GM12878 (cell line): Measurements from ENCODE around the gene SEMA4C. TPM values are rescaled to one million over a fixed set of nuclear protein-coding genes. Genes with fewer than 3 reads are reported as not detected.

Experiments
- ATAC-seq: fragments of 200-7000 bp; cut with Tn5 transposase; 3 replicates; pipeline ENCODE4 v1.9.1; 2020; ENCODE audit warnings: mild to moderate bottlenecking, moderate library complexity
- BruUV-seq: library from RNA; stranded (reverse); fragments of 400-500 nt; replicated peaks from 2 replicates; lab custom pipeline; 2021; lab: Mats Ljungman, UMichigan
- CTCF ChIA-PET: fragments of 300-600 bp; sonication (Branson Sonifier 250); formaldehyde crosslinking; extraction: SDS; loops from one replicate; lab custom pipeline; 2021; ENCODE audit warnings: inconsistent platforms; lab: Yijun Ruan, JAX
- POLR2A ChIA-PET: fragments of 350-600 bp; formaldehyde crosslinking; extraction: SDS; loops from one replicate; lab custom pipeline; 2021; ENCODE audit warnings: inconsistent platforms; lab: Charles Lee
- RAD21 ChIA-PET: fragments of 300-600 bp; sonication (Branson Sonifier 250); formaldehyde crosslinking; loops from one replicate; lab custom pipeline; 2023; ENCODE audit warnings: antibody characterized with exemption; ENCODE audit not compliant: unreplicated experiment; lab: Charles Lee
- SMC1A ChIA-PET: fragments of 300-600 bp; sonication (Branson Sonifier 250); formaldehyde crosslinking; loops from one replicate; lab custom pipeline; 2023; ENCODE audit not compliant: unreplicated experiment, uncharacterized antibody; lab: Charles Lee
- DNase-seq: peaks from one replicate; pipeline ENCODE4 v3.0.0-alpha.2; 2011; ENCODE audit warnings: low read depth, low spot score
- FAIRE-seq: peaks from 3 replicates; lab custom pipeline; 2011; peaks lifted over from hg19 to GRCh38; lab: Jason Lieb, UNC
- H2AFZ ChIP-seq: 2 replicates; pipeline ENCODE4 v1.6.0; 2011; ENCODE audit warnings: low read depth, low read length, control low read depth; ENCODE audit not compliant: control insufficient read depth
- H3K27ac ChIP-seq: 2 replicates; pipeline ENCODE4 v1.5.1; 2011; ENCODE audit warnings: control low read depth; ENCODE audit not compliant: control insufficient read depth, insufficient read depth
- H3K27me3 ChIP-seq, 2 experiments: replicated peaks in 1 of 2; 2 replicates each; pipeline versions ENCODE4 v1.6.0 to v1.6.1; 2011; ENCODE audit warnings: low read length in 1 of 2; ENCODE audit not compliant: control insufficient read depth in 2 of 2, insufficient read depth in 2 of 2
- H3K36me3 ChIP-seq, 2 experiments: 2 replicates each; pipeline ENCODE4 v1.5.1; 2011; ENCODE audit warnings: low read length in 1 of 2; ENCODE audit not compliant: control insufficient read depth in 2 of 2, insufficient read depth in 2 of 2
- H3K4me1 ChIP-seq: 2 replicates; pipeline ENCODE4 v1.6.1; 2011; ENCODE audit warnings: mild to moderate bottlenecking, low read length, moderate library complexity, mixed read lengths; ENCODE audit not compliant: control insufficient read depth, insufficient read depth
- H3K4me2 ChIP-seq: 2 replicates; pipeline ENCODE4 v1.6.0; 2011; ENCODE audit warnings: control low read depth; ENCODE audit not compliant: control insufficient read depth, insufficient read depth
- H3K4me3 ChIP-seq: fragments of 200-600 bp; sonication (generic); 2 replicates; pipeline ENCODE4 v1.5.1; 2016
- H3K79me2 ChIP-seq: 2 replicates; pipeline ENCODE4 v1.6.0; 2011; ENCODE audit warnings: low read length; ENCODE audit not compliant: control insufficient read depth, insufficient read depth
- H3K9ac ChIP-seq: 2 replicates; pipeline ENCODE4 v1.8.0; 2011; ENCODE audit warnings: low read length, control low read depth, mixed read lengths; ENCODE audit not compliant: control insufficient read depth, insufficient read depth
- H3K9me3 ChIP-seq: replicated peaks from 3 replicates; pipeline ENCODE4 v1.5.1; 2011; ENCODE audit warnings: mild to moderate bottlenecking, low read length; ENCODE audit not compliant: control insufficient read depth, insufficient read depth
- H4K20me1 ChIP-seq: 2 replicates; pipeline ENCODE4 v1.6.0; 2011; ENCODE audit not compliant: control insufficient read depth, insufficient read depth
- ESRRA ChIP-seq: IDR thresholded peaks from 2 replicates; pipeline ENCODE4 v1.6.1; 2012; ENCODE audit warnings: mild to moderate bottlenecking, low read length, improper control_type of control experiment
- KAT2A ChIP-seq: conservative IDR thresholded peaks from 2 replicates; pipeline ENCODE4 v1.6.1; 2011; ENCODE audit warnings: low read depth, low read length; ENCODE audit not compliant: control insufficient read depth
- PAX8 ChIP-seq: fragments of 450-650 bp; IDR thresholded peaks from 2 replicates; pipeline ENCODE4 v1.6.1; 2017; ENCODE audit warnings: mild to moderate bottlenecking, moderate library complexity
- SIN3A ChIP-seq: IDR thresholded peaks from 2 replicates; pipeline ENCODE4 v1.6.1; 2012; ENCODE audit warnings: low read depth, low read length, improper control_type of control experiment
- ZBTB33 ChIP-seq: fragments of 450-650 bp; IDR thresholded peaks from 2 replicates; pipeline ENCODE4 v1.6.1; 2017; ENCODE audit warnings: mild to moderate bottlenecking
- WGBS: methylation state at CpG from one replicate; pipeline ENCODE4 v1.1.6; 2016; ENCODE audit warnings: low lambda C conversion rate; ENCODE audit not compliant: insufficient replicate concordance, insufficient coverage; ENCODE audit errors: missing lambda C conversion rate; 5-methylcytosine and 5-hydroxymethylcytosine counted together
- in situ Hi-C: fragments of 300-500 bp; cut with MboI; formaldehyde crosslinking; loops from 9 replicates; pipeline ENCODE4 v1.14.3; 2018; ENCODE audit warnings: mixed read lengths
- intact Hi-C: fragments of 100-400 bp; cut with micrococcal nuclease; formaldehyde crosslinking; loops from one replicate; pipeline ENCODE4 v1.14.2; 2022; ENCODE audit not compliant: unreplicated experiment
- polyA plus RNA-seq, 11 experiments: library from polyadenylated mRNA; depleted of rRNA in 4 of 11; unstranded in 6 of 11; stranded (reverse) in 5 of 11; fragments of >200 nt; fragmentation: Nextera tagmentation in 4 of 11; fragmentation: Illumina TruSeq in 1 of 11; extraction: Ambion mirVana in 4 of 11; extraction: Trizol in 1 of 11; gene quantifications; 1 replicate in 1 of 11; 2 replicates in 10 of 11; pipeline versions ENCODE4 v1.2.1 to v1.2.3, GENCODE V29; 2011 to 2016; ENCODE audit warnings: inconsistent platforms in 2 of 11, missing spikeins in 2 of 11, low read depth in 1 of 11
- total RNA-seq, 4 experiments: library from RNA; depleted of rRNA in 3 of 4; stranded (reverse); fragments of >200 nt in 3 of 4; fragmentation: Illumina TruSeq in 1 of 4; extraction: Trizol in 1 of 4; gene quantifications; 2 replicates each; pipeline versions ENCODE4 v1.2.1 to v1.2.3, GENCODE V29; 2013 to 2021

The SEMA4C gene
- total and polyA plus RNA-seq, 10 of the 15 experiments (the other 5 are each of a cell fraction or from before 2014, with no cell fraction given): 0.06 to 21.6 (median 6.8) TPM

DNA sequence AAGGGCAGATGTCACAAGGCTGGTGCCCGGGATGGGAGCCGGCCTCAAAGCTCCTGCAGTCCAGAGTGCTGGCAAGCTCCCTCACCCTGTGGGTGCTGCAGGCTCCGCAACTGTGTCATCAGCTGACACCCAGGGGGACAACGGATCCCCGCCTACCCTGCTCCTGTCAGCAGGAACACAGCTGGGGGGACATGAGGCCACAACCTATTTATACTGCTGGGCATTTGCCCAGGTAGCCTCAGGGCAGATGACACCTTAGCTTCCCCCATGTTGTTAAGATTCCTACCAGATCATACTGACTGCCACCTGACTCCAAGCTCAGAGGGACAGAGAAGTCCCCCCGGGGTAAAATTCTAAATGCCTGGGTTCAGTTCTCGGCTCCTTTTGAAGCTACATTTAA lies 27.3 kb downstream of the SEMA4C start:
- ATAC-seq: no peak
- FAIRE-seq: no peak
- ChIA-PET SMC1A (interaction anchor here (0.6 to 1.5 kb wide), 4 partner anchors 23 to 112 kb away, joined by 3 to 5 read pairs (median 4); no protein-coding TSS in a partner anchor), POLR2A (interaction anchor here (0.6 to 1.3 kb wide), 2 partner anchors 9 to 10 kb away, joined by 3 read pairs; no protein-coding TSS in a partner anchor), CTCF (interaction anchor here (1.4 kb wide), 1 partner anchor 15 kb away, joined by 3 read pairs; the partner anchor contains the start of gene ANKRD39)
- no peak for DNase-seq
- Histone ChIP-seq H3K9ac (no peak overlapping the region), H3K27ac (no peak overlapping the region), H3K27me3 (no peaks in the 10 kb centered on the region), H3K4me2 (no peak overlapping the region), H3K9me3 (no peaks in the 10 kb centered on the region), H3K36me3 (no peaks in the 10 kb centered on the region; a peak in 1 of 4 replicates), H2AFZ (no peak overlapping the region), H3K4me3 (no peak overlapping the region), H4K20me1 (no peaks in the 10 kb centered on the region)
- 97% methylated on average over 7 of the region's 7 CpGs for WGBS
- intact Hi-C loops (no loop called here), in situ Hi-C loops (no loop called here)
- TF ChIP-seq ZBTB33 (no peak), SIN3A (no peak), KAT2A (no peak), PAX8 (no peak), ESRRA (no peak)
- TF ChIP-seq, all 136 proteins: peak for 0
- BruUV-seq: no TSS peak
- Histone ChIP-seq H3K79me2 (no peaks in the 10 kb centered on the region), H3K4me1 (peaks cover 9% of the 10 kb centered on the region)
- RAD21 ChIA-PET: interaction anchor here (0.8 kb wide), 1 partner anchor 15 kb away, joined by 3 read pairs; the partner anchor contains the start of gene ANKRD39
